H1 (cell line): Measurements from ENCODE around the gene DGUOK. TPM values are rescaled to one million over a fixed set of nuclear protein-coding genes. Genes with fewer than 3 reads are reported as not detected.

Source experiments
- CTCF ChIA-PET: fragments of 300-600 bp; sonication (Branson Sonifier 250); formaldehyde crosslinking; loops from one replicate; lab custom pipeline; 2021; ENCODE audit not compliant: partially characterized antibody; lab: Charles Lee
- POLR2A ChIA-PET: fragments of 300-600 bp; sonication (Branson Sonifier 250); formaldehyde crosslinking; loops from one replicate; lab custom pipeline; 2021; ENCODE audit warnings: inconsistent platforms; ENCODE audit not compliant: partially characterized antibody; lab: Charles Lee
- DNase-seq, 2 experiments: peaks; one replicate each; pipeline versions ENCODE4 v3.0.0 to v3.0.0-alpha.2; 2010 to 2022; ENCODE audit warnings: low spot score in 2 of 2, low read depth in 1 of 2, mixed read lengths in 1 of 2
- FAIRE-seq: peaks from 2 replicates; lab custom pipeline; 2011; peaks lifted over from hg19 to GRCh38; lab: Jason Lieb, UNC
- H2AFZ ChIP-seq: 2 replicates; pipeline ENCODE4 v1.8.1; 2012; ENCODE audit warnings: low read length, inconsistent platforms
- H2AK5ac ChIP-seq: 2 replicates; pipeline ENCODE4 v1.6.1; 2013; ENCODE audit warnings: low read depth, low read length
- H2BK120ac ChIP-seq: replicated peaks from 2 replicates; pipeline ENCODE3; 2013; ENCODE audit warnings: low read depth, low read length, inconsistent platforms
- H2BK12ac ChIP-seq: 2 replicates; pipeline ENCODE4 v1.6.1; 2013; ENCODE audit warnings: low read depth, low read length
- H2BK15ac ChIP-seq: 2 replicates; pipeline ENCODE4 v1.6.1; 2013; ENCODE audit warnings: low read length
- H2BK20ac ChIP-seq: 2 replicates; pipeline ENCODE4 v1.6.1; 2013; ENCODE audit warnings: low read length
- H2BK5ac ChIP-seq: 2 replicates; pipeline ENCODE4 v1.6.1; 2013; ENCODE audit warnings: low read depth, low read length
- H3K14ac ChIP-seq: 2 replicates; pipeline ENCODE4 v1.6.1; 2013; ENCODE audit warnings: inconsistent platforms; ENCODE audit not compliant: insufficient read length
- H3K18ac ChIP-seq: 2 replicates; pipeline ENCODE4 v1.6.1; 2013; ENCODE audit warnings: low read length; ENCODE audit errors: extremely low read depth
- H3K23ac ChIP-seq: 2 replicates; pipeline ENCODE4 v1.6.1; 2013; ENCODE audit warnings: inconsistent platforms; ENCODE audit not compliant: insufficient read length
- H3K23me2 ChIP-seq: 2 replicates; pipeline ENCODE4 v1.6.1; 2013; ENCODE audit warnings: low read depth, low read length
- H3K27ac ChIP-seq: 2 replicates; pipeline ENCODE4 v1.6.1; 2011; ENCODE audit warnings: low read depth, low read length, inconsistent platforms
- H3K27me3 ChIP-seq, 4 experiments: replicated peaks in 1 of 4; 1 replicate in 1 of 4; 2 replicates in 3 of 4; pipeline versions ENCODE4 v1.6.1 to v1.8.1; 2011 to 2013; ENCODE audit warnings: low read length in 3 of 4, mild to moderate bottlenecking in 3 of 4, inconsistent platforms in 2 of 4, mixed read lengths in 2 of 4, moderate library complexity in 1 of 4; ENCODE audit not compliant: control insufficient read depth in 3 of 4, insufficient read depth in 3 of 4; ENCODE audit errors: extremely low read depth in 1 of 4
- H3K36me3 ChIP-seq, 4 experiments: 2 replicates each; pipeline versions ENCODE4 v1.6.1 to v1.8.1; 2011 to 2013; ENCODE audit warnings: mild to moderate bottlenecking in 4 of 4, low read length in 3 of 4, moderate library complexity in 2 of 4, control low read depth in 1 of 4, inconsistent platforms in 1 of 4; ENCODE audit not compliant: insufficient read depth in 4 of 4, control insufficient read depth in 2 of 4
- H3K4ac ChIP-seq: replicated peaks from 2 replicates; pipeline ENCODE3; 2013; ENCODE audit warnings: low read length, low read depth, mixed read lengths, inconsistent platforms; ENCODE audit not compliant: insufficient read length
- H3K4me1 ChIP-seq, 4 experiments: replicated peaks in 1 of 4; 1 replicate in 1 of 4; 2 replicates in 3 of 4; pipeline versions ENCODE4 v1.6.1 to v1.8.1; 2011 to 2013; ENCODE audit warnings: low read length in 3 of 4, inconsistent platforms in 2 of 4, mixed read lengths in 1 of 4; ENCODE audit not compliant: insufficient read depth in 4 of 4, control insufficient read depth in 3 of 4
- H3K4me2 ChIP-seq, 2 experiments: 2 replicates each; pipeline versions ENCODE4 v1.6.1 to v1.8.1; 2011 to 2013; ENCODE audit warnings: low read depth in 2 of 2, low read length in 2 of 2, control low read depth in 1 of 2, inconsistent platforms in 1 of 2, mild to moderate bottlenecking in 1 of 2; ENCODE audit not compliant: insufficient read depth in 1 of 2
- H3K4me3 ChIP-seq, 4 experiments: fragments of 200-600, 300-600 bp in 1 of 4; sonication (generic), shearing (Covaris generic), sonication (Bioruptor Twin) in 1 of 4; 2 replicates each; pipeline versions ENCODE4 v1.5.1 to v1.8.1; 2011 to 2016; ENCODE audit warnings: low read length in 4 of 4, low read depth in 3 of 4, control low read depth in 2 of 4, inconsistent platforms in 2 of 4, mild to moderate bottlenecking in 2 of 4, mixed read lengths in 1 of 4, moderate library complexity in 1 of 4; ENCODE audit not compliant: insufficient read depth in 2 of 4; ENCODE audit errors: extremely low read depth in 1 of 4
- H3K56ac ChIP-seq: replicated peaks from 2 replicates; pipeline ENCODE3; 2013; ENCODE audit warnings: low read depth, mild to moderate bottlenecking, mixed read lengths, low read length, inconsistent platforms; ENCODE audit not compliant: insufficient read length
- H3K79me1 ChIP-seq: 2 replicates; pipeline ENCODE4 v1.6.1; 2013; ENCODE audit warnings: low read depth, low read length, control low read depth
- H3K79me2 ChIP-seq, 2 experiments: 2 replicates each; pipeline versions ENCODE4 v1.6.1 to v1.8.1; 2012 to 2013; ENCODE audit warnings: low read length in 2 of 2, mild to moderate bottlenecking in 2 of 2, inconsistent platforms in 1 of 2; ENCODE audit not compliant: insufficient read depth in 2 of 2, control insufficient read depth in 1 of 2
- H3K9ac ChIP-seq, 4 experiments: replicated peaks in 1 of 4; 1 replicate in 1 of 4; 2 replicates in 3 of 4; pipeline versions ENCODE4 v1.6.1 to v1.8.1; 2011 to 2013; ENCODE audit warnings: low read depth in 3 of 4, low read length in 3 of 4, control low read depth in 2 of 4, mild to moderate bottlenecking in 2 of 4, moderate library complexity in 2 of 4, inconsistent platforms in 1 of 4; ENCODE audit errors: extremely low read depth in 1 of 4
- H3K9me3 ChIP-seq, 2 experiments: 2 replicates each; pipeline versions ENCODE4 v1.6.1 to v1.8.1; 2012 to 2013; ENCODE audit warnings: mild to moderate bottlenecking in 2 of 2, moderate library complexity in 2 of 2, control low read depth in 1 of 2, inconsistent platforms in 1 of 2, low read depth in 1 of 2, low read length in 1 of 2, mixed read lengths in 1 of 2; ENCODE audit not compliant: insufficient read depth in 2 of 2
- H4K20me1 ChIP-seq, 2 experiments: replicated peaks in 1 of 2; 2 replicates each; pipeline versions ENCODE3 to v1.8.1; 2011 to 2013; ENCODE audit warnings: inconsistent platforms in 2 of 2, low read length in 2 of 2, mild to moderate bottlenecking in 1 of 2; ENCODE audit not compliant: insufficient read depth in 2 of 2, control insufficient read depth in 1 of 2
- H4K5ac ChIP-seq: 2 replicates; pipeline ENCODE4 v1.6.1; 2013; ENCODE audit warnings: low read length, low read depth, mixed read lengths, inconsistent platforms; ENCODE audit not compliant: insufficient read length
- H4K8ac ChIP-seq: 2 replicates; pipeline ENCODE4 v1.8.0; 2013; ENCODE audit warnings: mild to moderate bottlenecking, moderate library complexity, low read length, inconsistent platforms; ENCODE audit not compliant: insufficient read depth; ENCODE audit errors: extremely low read depth
- H4K91ac ChIP-seq: replicated peaks from 2 replicates; pipeline ENCODE3; 2013; ENCODE audit warnings: low read length, mixed read lengths, inconsistent platforms; ENCODE audit not compliant: insufficient read length
- ASH2L ChIP-seq: fragments of 200-600, 300-600 bp; sonication (generic); IDR thresholded peaks from one replicate; pipeline ENCODE4 v1.7.1; 2017; ENCODE audit warnings: low read length
- ATF3 ChIP-seq: IDR thresholded peaks from 2 replicates; pipeline ENCODE4 v1.6.1; 2011; ENCODE audit warnings: low read depth, mild to moderate bottlenecking, low read length; ENCODE audit not compliant: insufficient read depth
- HDAC2 ChIP-seq, 2 experiments: fragments of 300-600 bp in 1 of 2; sonication (generic) in 1 of 2; IDR thresholded peaks; 2 replicates each; pipeline ENCODE4 v1.6.1; 2011 to 2012; ENCODE audit warnings: low read depth in 2 of 2, low read length in 2 of 2, mild to moderate bottlenecking in 2 of 2, moderate library complexity in 2 of 2, borderline replicate concordance in 1 of 2, inconsistent platforms in 1 of 2
- KDM1A ChIP-seq: fragments of 200-600, 300-600 bp; sonication (generic); IDR thresholded peaks from 2 replicates; pipeline ENCODE4 v1.7.1; 2016; ENCODE audit warnings: mild to moderate bottlenecking, low read length, borderline replicate concordance
- KDM4A ChIP-seq: IDR thresholded peaks from one replicate; pipeline ENCODE4 v1.7.1; 2012; ENCODE audit warnings: low read depth, mild to moderate bottlenecking, moderate library complexity, low read length, inconsistent platforms; ENCODE audit not compliant: severe bottlenecking
- SAP30 ChIP-seq: fragments of 300-600 bp; sonication (generic); IDR thresholded peaks from 2 replicates; pipeline ENCODE4 v1.7.1; 2012; ENCODE audit warnings: low read length, moderate library complexity, mild to moderate bottlenecking, inconsistent platforms; ENCODE audit not compliant: insufficient read depth, insufficient replicate concordance
- SIN3A ChIP-seq, 2 experiments: IDR thresholded peaks in 1 of 2; conservative IDR thresholded peaks in 1 of 2; 2 replicates each; pipeline ENCODE4 v1.6.1; 2011 to 2012; ENCODE audit warnings: low read length in 2 of 2, improper control_type of control experiment in 1 of 2, low read depth in 1 of 2, mild to moderate bottlenecking in 1 of 2
- SP2 ChIP-seq: IDR thresholded peaks from 2 replicates; pipeline ENCODE4 v1.6.1; 2012; ENCODE audit warnings: mild to moderate bottlenecking, low read length, inconsistent platforms
- WGBS, 2 experiments: shearing (Covaris generic) in 1 of 2; methylation state at CpG; one replicate each; pipeline versions ENCODE4 v1.1.6 to v1.1.7; 2013 to 2015; ENCODE audit warnings: low lambda C conversion rate in 2 of 2, mixed read lengths in 2 of 2, inconsistent platforms in 1 of 2, low coverage in 1 of 2, missing lambda C conversion rate in 1 of 2; ENCODE audit not compliant: insufficient replicate concordance in 2 of 2, insufficient coverage in 1 of 2, insufficient read length in 1 of 2; ENCODE audit errors: extremely low coverage in 1 of 2, missing lambda C conversion rate in 1 of 2; 5-methylcytosine and 5-hydroxymethylcytosine counted together
- polyA plus RNA-seq, 7 experiments: library from polyadenylated mRNA; depleted of rRNA in 3 of 7; stranded (reverse) in 5 of 7; unstranded in 2 of 7; fragments of >200 nt in 5 of 7; fragments of 200-250 nt in 2 of 7; gene quantifications; 1 replicate in 5 of 7; 2 replicates in 1 of 7; 4 replicates in 1 of 7; pipeline versions ENCODE4 v1.2.1 to v1.2.3, GENCODE V29; 2011 to 2013; ENCODE audit warnings: missing spikeins in 2 of 7, mixed read lengths in 2 of 7
- total RNA-seq: library from RNA; stranded (reverse); fragmentation: NEBNext Ultra II Directional; extraction: Animal tissue kit (Norgen Biotek cat#: 25700); gene quantifications from 2 replicates; pipeline ENCODE4 v1.2.1, GENCODE V29; 2021

The DGUOK gene
- total and polyA plus RNA-seq, 2 of the 8 experiments (the other 6 are each of a cell fraction or from before 2014, with no cell fraction given), result 110 to 168 TPM

- Histone ChIP-seq H3K4me1 (peaks cover 11 to 26% (median 15%) of the 10 kb centered on the region in 4 experiments; a peak in 6 of 7 replicates), H3K18ac (no peak overlapping the region), H3K27me3 (peaks cover 0 to 14% (median 3%) of the 10 kb centered on the region in 4 experiments; a peak in 3 of 7 replicates), H3K4ac (no peak overlapping the region), H2AK5ac (no peak overlapping the region), H3K56ac (no peak overlapping the region), H2BK12ac (no peak overlapping the region), H4K5ac (no peak overlapping the region), H3K23me2 (peaks cover 16% of the 10 kb centered on the region), H3K27ac (no peak overlapping the region), H2BK20ac (no peak overlapping the region), H3K9ac (no peak overlapping the region), H4K8ac (no peak overlapping the region), H2BK5ac (no peak overlapping the region), H3K14ac (no peak overlapping the region), H3K79me2 (peaks cover 17 to 69% of the 10 kb centered on the region in 2 experiments; a peak in 3 of 4 replicates), H2BK120ac (no peak overlapping the region), H4K91ac (no peak overlapping the region), H3K79me1 (peaks cover 22% of the 10 kb centered on the region), H4K20me1 (peaks cover 19 to 24% of the 10 kb centered on the region in 2 experiments), H3K4me2 (peak overlapping the region; percentile 44 to 74), H2AFZ (no peak overlapping the region), H2BK15ac (no peak overlapping the region), H3K9me3 (no peaks in the 10 kb centered on the region), H3K23ac (no peak overlapping the region), H3K4me3 (peak overlapping the region in 3 of 4 experiments; percentile 4 to 28 (median 10); a peak in 3 of 8 replicates), H3K36me3 (peaks cover 0 to 4% (median 0%) of the 10 kb centered on the region in 4 experiments; a peak in 3 of 8 replicates)
- ChIA-PET CTCF (interaction anchor here (0.6 to 1.9 kb wide), 12 partner anchors 8 to 261 kb away, joined by 3 to 8 read pairs (median 3); no protein-coding TSS in a partner anchor), POLR2A (interaction anchor here (1.0 to 7.5 kb wide), 9 partner anchors 8 to 65 kb away, joined by 3 to 94 read pairs (median 4); no protein-coding TSS in a partner anchor)
- no peak for DNase-seq
- TF ChIP-seq SP2, result no peak
- TF ChIP-seq ATF3, result no peak
- no peak for TF ChIP-seq KDM1A
- no peak for TF ChIP-seq ASH2L
- TF ChIP-seq KDM4A, result no peak
- TF ChIP-seq SIN3A (conservative IDR thresholded peaks at IDR 0.05 in 1 of 2, IDR thresholded peaks at IDR 0.05 in 1 of 2; ENCODE audit: low read depth in 1 of 2, low read length in 2 of 2), result no peak
- no peak for TF ChIP-seq SAP30
- no peak for TF ChIP-seq HDAC2 (IDR thresholded peaks at IDR 0.05; ENCODE audit: borderline replicate concordance in 1 of 2, low read depth in 2 of 2, low read length in 2 of 2)
- WGBS, 2 experiments, result 75% methylated on average over 10 of the region's 10 CpGs; no CpG with 5 or more reads in 1 of the 2 experiments
- FAIRE-seq, result no peak
Measured at GRCh38 chr2:73987948-73988700, 61.4 kb downstream of the DGUOK start.
